NCI-H1436 treated with DMSO at 0.1 percent for 48 hours (cell line): ENCODE results near the gene XRCC6.
"Not testable (repeated sequence)": the region's sequence is repeated elsewhere in the genome, so short reads cannot be mapped to it uniquely, and the experiment has no call there.

Source experiments
- DNase-seq: peaks from one replicate; lab custom pipeline; 2025; lab: John Stamatoyannopoulos, UW

The XRCC6 gene

GRCh38 chr22:41621099-41621910 lies at the start of gene XRCC6:
Gene XRCC6 (plus strand): TSS chr22:41621295. CDS start chr22:41622005, 710 bp downstream.
- DNase-seq, result peak; percentile 98

GRCh38 chr22:41571786-41572185 lies 49.3 kb upstream of the XRCC6 start:
- no peak for DNase-seq

DNA sequence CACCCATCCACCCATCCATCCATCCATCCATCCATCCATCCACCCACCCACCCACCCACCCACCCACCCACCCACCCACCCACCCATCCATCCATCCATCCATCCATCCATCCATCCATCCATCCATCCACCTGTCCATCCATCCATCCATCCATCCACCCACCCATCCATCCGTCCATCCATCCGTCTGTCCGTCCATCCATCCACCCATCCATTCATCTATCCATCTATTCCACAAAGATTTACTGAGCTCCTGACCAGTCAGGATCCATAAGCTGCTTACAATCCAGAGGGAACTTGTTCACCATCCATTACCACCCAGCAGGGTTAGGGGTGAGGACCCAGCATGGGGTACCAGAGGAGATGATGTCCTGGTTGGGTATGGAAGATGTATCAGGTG lies 48.8 kb upstream of the XRCC6 start:
- DNase-seq, result not testable (repeated sequence)

DNA sequence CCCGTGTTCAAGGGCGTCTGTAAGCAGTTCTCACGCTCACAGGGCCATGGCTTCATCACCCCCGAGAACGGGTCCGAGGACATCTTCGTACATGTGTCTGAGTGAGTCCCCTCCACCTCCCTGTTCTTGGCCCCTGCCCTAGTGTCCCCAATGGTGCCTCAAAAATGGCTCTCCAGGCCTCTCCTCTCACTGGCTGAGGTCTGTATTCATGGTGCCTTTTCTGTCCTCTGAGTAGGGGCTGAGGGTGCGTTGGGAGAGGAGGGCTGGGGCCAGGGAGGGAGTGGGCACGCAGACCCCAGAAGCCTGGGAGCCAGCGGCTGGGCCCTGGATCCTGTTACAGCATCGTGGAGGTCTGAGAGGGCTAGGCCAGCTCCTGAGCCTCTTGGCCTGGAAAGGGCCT lies 47.4 kb upstream of the XRCC6 start:
- no peak for DNase-seq

DNA sequence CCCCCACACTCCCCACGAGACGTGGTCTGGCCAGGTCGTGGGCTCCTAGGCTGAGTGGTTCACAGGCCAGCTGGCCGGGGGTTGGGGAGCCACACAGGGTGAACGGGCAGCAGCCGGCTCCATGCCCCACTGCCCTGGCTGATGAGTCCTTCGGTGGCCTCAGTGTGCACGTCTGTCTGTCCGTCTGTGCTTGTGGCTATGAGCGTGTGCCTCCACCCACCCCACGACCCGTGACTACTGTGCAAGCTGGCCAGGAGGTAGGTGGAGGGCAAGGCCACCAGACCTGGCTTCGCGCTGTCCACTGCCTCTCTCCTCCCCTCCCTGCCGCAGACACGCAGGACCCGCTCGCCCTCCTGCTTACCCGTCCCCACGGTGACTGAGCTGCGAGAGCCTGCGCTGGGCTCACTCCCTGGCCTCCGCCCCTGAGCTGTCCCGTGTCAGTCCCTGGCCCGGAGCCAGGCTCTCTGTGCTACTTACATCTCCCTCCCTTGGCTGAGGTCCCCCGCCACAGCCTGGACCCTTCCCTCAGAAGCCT lies 46.2 kb upstream of the XRCC6 start:
- no peak for DNase-seq

DNA sequence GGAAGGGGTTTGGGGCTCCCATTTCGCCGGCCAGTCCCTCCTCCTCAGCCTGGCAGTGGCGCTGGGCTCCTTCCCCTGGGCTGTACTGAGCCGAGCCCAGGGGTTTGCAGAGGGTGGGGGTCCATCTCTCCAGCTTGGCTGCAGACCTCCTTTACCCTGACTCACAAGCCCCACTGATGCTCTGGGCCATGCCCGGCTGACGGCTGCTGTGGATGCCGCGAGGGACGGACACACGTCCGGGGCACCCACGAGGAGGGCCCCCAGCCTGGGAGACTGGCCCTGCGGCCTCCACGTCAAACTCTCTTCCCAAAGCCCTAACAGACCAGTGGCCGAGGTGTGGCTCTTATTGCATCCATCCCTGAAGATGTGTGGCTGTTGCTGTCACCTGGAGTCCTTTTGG lies 45.6 kb upstream of the XRCC6 start:
- no peak for DNase-seq

- no peak for DNase-seq
These were observed 44.2 kb upstream of the XRCC6 start for GRCh38 chr22:41576877-41577276.

DNA sequence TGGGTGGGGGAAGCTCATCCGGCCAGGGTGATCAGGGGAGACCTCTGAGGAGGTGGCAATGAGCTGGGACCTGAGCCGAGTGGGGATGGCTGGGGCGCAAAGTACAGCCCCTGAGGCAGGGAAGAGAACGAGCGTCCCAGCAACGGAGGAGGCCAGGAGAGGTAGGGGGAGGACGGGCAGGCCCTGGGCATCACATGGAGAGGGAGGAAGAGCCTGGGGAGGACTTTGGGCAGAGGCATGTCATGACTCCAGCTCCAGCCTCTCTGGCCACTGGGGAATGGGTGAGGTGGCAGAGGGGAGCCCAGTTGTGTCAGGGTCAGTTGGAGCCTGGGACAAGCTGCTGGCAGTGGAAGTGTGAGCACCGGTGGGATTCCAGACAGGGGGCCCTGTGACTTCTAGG lies 43.0 kb upstream of the XRCC6 start:
- no peak for DNase-seq

- no peak for DNase-seq
These were observed 42.3 kb upstream of the XRCC6 start for GRCh38 chr22:41578818-41579217.

- no peak for DNase-seq
These were observed 41.6 kb upstream of the XRCC6 start for GRCh38 chr22:41579297-41579996.

GRCh38 chr22:41579997-41580355 lies 41.1 kb upstream of the XRCC6 start:
- no peak for DNase-seq

GRCh38 chr22:41582694-41583093 lies 38.4 kb upstream of the XRCC6 start:
- DNase-seq, result no peak

GRCh38 chr22:41584881-41585280 lies 36.2 kb upstream of the XRCC6 start:
- DNase-seq, result no peak

DNA sequence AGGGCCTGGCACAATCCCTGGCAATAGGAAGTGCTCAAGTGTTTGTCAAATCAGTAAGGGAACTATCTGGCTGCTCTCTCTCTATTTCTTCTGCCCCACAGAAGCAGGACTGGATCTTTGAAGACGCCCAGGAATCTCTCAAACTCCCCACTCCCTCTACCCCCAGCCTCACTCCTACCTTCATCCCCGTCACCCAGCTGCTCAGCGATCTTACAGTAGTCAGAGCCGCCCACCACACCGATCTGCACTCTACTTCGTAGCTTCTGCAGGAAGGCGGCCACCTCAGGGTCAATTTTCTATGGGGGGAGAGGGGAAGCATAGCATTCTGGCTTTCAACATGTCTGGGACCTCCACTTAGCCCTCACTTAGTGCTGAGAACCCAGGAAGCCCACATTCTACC lies 35.2 kb upstream of the XRCC6 start:
- no peak for DNase-seq

GRCh38 chr22:41587347-41587723 lies 33.8 kb upstream of the XRCC6 start:
- no peak for DNase-seq

DNA sequence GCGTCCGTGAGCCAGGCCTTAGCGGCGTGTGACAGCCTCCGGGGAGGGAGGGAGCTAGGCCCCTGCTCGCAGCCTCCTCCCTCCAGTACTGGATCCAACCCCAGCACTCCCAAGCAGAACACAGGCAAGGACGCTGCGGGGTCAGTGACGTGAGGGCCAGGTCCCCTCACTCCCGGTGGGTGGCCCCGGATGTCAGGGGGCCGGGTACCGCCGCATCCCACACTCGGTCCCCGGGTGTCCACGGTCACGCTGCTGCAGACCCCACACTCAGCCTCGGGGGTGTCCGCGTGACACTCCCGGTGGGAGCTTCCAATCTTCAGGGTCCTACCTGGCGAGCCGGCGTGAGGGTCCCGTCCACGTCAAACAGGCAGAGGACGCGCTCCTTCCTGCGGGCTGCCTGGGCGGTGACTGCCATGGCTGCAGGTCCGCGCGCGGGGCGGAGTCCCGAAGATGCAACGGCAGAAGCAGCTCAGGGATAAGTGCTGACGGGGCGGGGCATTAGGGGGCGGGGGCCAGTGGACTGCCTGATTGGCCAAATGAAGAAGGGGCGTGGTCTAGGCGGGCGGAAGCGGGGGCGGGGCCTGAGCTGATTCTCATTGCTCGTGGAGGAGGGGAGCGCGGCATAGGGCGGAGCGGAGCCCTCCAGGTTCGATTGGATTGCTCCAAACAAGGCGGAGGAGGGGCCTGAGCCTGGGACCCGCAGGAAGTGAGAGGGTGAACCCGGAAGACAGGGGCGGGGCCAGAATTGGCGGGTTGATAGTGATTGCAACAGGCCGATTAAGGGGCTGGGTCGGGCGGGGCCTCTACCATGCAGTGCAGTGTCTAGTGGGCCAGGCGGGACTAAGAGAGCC lies 31.5 kb upstream of the XRCC6 start, which contains the start of gene PMM1:
TSS of gene PMM1 (minus strand) at position 450 of the 851 bp plus-strand sequence. CDS start at position 415, 35 bp downstream.
- peak; percentile 98 for DNase-seq

- not testable (repeated sequence) for DNase-seq
These were observed 27.6 kb upstream of the XRCC6 start for GRCh38 chr22:41593336-41593960.

- no peak for DNase-seq
These were observed 25.4 kb upstream of the XRCC6 start for GRCh38 chr22:41595703-41596102.

GRCh38 chr22:41596776-41597634 lies 24.1 kb upstream of the XRCC6 start:
- DNase-seq, result no peak

DNA sequence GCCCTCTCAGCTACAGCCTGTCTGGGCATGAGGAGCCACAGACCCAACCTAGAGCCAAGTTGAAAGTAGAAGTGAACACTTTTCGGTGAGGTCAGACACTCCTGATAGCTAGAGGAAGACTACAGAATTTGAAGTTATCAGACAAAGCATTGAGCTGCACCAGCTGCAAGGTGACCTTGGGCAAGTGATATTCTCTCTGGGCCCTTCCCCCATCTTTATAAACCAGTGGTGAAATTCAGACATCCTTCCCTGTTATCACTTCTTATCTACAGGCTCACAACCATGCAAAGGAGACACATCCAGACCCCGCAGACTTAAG lies 23.5 kb upstream of the XRCC6 start:
- no peak for DNase-seq

DNA sequence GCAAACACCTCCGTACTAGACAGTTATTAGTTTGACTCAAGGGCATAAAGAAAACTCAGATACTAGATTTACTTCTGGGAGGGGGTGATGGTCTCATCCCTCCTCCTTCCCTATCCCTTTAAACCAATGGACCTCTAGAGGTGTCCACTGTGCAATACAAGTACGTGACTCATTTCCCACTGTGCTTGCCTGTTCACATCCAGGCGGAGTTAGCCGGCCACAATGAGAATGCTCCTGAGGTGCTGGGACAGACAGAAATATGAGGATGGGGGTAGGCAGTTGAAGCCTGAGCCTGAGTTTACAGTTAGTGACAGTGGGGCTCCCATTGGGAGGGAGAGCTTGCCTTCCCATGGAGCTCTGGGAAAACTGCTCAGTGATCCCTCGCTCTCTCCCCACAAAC lies 23.0 kb upstream of the XRCC6 start:
- no peak for DNase-seq
